Suprapubic skin (tissue), 3 donors: ENCODE data around the gene INSR.

Experiments used
- POLR2A ChIP-seq, 2 donors: fragments of 450-650 bp; IDR thresholded peaks; one replicate each; pipeline ENCODE4 v1.6.1; 2017; ENCODE audit warnings: antibody characterized with exemption in 2 of 2, mild to moderate bottlenecking in 2 of 2, moderate library complexity in 2 of 2
- TF ChIP-seq, protein P1 (sequence below), 2 donors: fragments of 200-600 bp in 1 of 2; fragments of 450-650 bp in 1 of 2; sonication (generic) in 1 of 2; IDR thresholded peaks; one replicate each; pipeline ENCODE4 v1.5.1; 2016 to 2019; ENCODE audit warnings: antibody characterized with exemption in 2 of 2, mild to moderate bottlenecking in 1 of 2, moderate library complexity in 1 of 2

DNA sequence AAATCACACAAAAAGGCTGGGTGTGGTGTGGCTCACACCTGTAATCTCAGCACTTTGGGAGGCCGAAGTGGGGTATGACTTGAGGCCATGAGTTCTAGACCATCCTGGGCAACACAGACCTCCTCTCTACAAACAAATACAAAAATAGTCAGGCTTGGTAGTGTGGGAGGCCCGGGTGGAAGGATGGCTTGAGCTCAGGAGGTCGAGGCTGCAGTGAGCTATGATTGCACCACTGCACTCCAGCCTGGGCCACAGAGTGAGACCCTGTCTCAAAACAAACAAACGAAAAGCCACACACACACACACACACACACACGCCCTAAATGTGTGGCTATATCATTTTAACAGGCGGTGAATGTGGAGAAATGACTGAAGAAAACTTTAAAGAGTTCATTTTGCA lies 225.6 kb downstream of the INSR start:
- no peak for TF ChIP-seq POLR2A (IDR thresholded peaks at IDR 0.05)
- TF ChIP-seq, protein P1, sequence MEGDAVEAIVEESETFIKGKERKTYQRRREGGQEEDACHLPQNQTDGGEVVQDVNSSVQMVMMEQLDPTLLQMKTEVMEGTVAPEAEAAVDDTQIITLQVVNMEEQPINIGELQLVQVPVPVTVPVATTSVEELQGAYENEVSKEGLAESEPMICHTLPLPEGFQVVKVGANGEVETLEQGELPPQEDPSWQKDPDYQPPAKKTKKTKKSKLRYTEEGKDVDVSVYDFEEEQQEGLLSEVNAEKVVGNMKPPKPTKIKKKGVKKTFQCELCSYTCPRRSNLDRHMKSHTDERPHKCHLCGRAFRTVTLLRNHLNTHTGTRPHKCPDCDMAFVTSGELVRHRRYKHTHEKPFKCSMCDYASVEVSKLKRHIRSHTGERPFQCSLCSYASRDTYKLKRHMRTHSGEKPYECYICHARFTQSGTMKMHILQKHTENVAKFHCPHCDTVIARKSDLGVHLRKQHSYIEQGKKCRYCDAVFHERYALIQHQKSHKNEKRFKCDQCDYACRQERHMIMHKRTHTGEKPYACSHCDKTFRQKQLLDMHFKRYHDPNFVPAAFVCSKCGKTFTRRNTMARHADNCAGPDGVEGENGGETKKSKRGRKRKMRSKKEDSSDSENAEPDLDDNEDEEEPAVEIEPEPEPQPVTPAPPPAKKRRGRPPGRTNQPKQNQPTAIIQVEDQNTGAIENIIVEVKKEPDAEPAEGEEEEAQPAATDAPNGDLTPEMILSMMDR (IDR thresholded peaks at IDR 0.05): no peak
